T-cell (primary cell): ENCODE data around the gene KLK13. TPM values are rescaled to one million over a fixed set of nuclear protein-coding genes. Genes with fewer than 3 reads are reported as not detected.

ENCODE experiments used
- ATAC-seq, 4 experiments: fragments of 200-7000 bp in 3 of 4; fragments of 150-1000 bp in 1 of 4; cut with Tn5 transposase; replicated peaks in 1 of 4; 1 replicate in 3 of 4; 2 replicates in 1 of 4; pipeline ENCODE4 v1.10.0; 2021; ENCODE audit warnings: moderate library complexity in 3 of 4, mild to moderate bottlenecking in 2 of 4, moderate number of reproducible peaks in 1 of 4
- CTCF ChIA-PET, 2 donors: fragments of 300-600 bp; sonication (Branson Sonifier 250); formaldehyde crosslinking; loops; one replicate each; lab custom pipeline; 2022; ENCODE audit warnings: antibody characterized with exemption in 2 of 2; lab: Charles Lee
- POLR2A ChIA-PET, 2 donors: fragments of 300-600 bp; sonication (Branson Sonifier 250); formaldehyde crosslinking; loops; one replicate each; lab custom pipeline; 2022; ENCODE audit warnings: antibody characterized with exemption in 2 of 2; lab: Charles Lee
- DNase-seq, 35 experiments: peaks; one replicate each; pipeline versions ENCODE4 v3.0.0 to v3.0.0-alpha.2; 2013 to 2023
- H3K27ac ChIP-seq: one replicate; pipeline ENCODE4 v1.5.1; 2013; ENCODE audit warnings: low read length
- H3K27me3 ChIP-seq, 2 experiments: replicated peaks in 1 of 2; 1 replicate in 1 of 2; 2 replicates in 1 of 2; pipeline versions ENCODE4 v1.6.1 to v1.7.0; 2013; ENCODE audit warnings: low read length in 1 of 2, mixed read lengths in 1 of 2; ENCODE audit not compliant: control insufficient read depth in 2 of 2, insufficient read depth in 2 of 2; ENCODE audit errors: extremely low read depth in 1 of 2
- H3K36me3 ChIP-seq, 2 donors: 1 replicate in 1 of 2; 2 replicates in 1 of 2; pipeline versions ENCODE4 v1.6.1 to v1.7.0; 2013; ENCODE audit warnings: low read length in 1 of 2; ENCODE audit not compliant: control insufficient read depth in 2 of 2, insufficient read depth in 1 of 2; ENCODE audit errors: extremely low read depth in 1 of 2
- H3K4me1 ChIP-seq, 2 experiments: 1 replicate in 1 of 2; 2 replicates in 1 of 2; pipeline versions ENCODE4 v1.6.1 to v1.7.0; 2013; ENCODE audit warnings: low read length in 2 of 2, mixed read lengths in 1 of 2; ENCODE audit not compliant: insufficient read depth in 2 of 2, control insufficient read depth in 1 of 2; ENCODE audit errors: extremely low read depth in 1 of 2
- H3K4me3 ChIP-seq, 2 donors: 1 replicate in 1 of 2; 2 replicates in 1 of 2; pipeline versions ENCODE4 v1.5.1 to v1.7.0; 2013; ENCODE audit warnings: mild to moderate bottlenecking in 2 of 2, low read length in 1 of 2, moderate library complexity in 1 of 2; ENCODE audit not compliant: control insufficient read depth in 1 of 2; ENCODE audit errors: extremely low read depth in 1 of 2
- H3K9me3 ChIP-seq: 2 replicates; pipeline ENCODE4 v1.7.0; 2013
- H3K27ac Mint-ChIP-seq, 2 donors: one replicate each; pipeline ENCODE4 v1.8.0; 2020 to 2021; ENCODE audit warnings: mild to moderate bottlenecking in 2 of 2, mixed read lengths in 2 of 2
- H3K27me3 Mint-ChIP-seq, 2 donors: one replicate each; pipeline ENCODE4 v1.8.0; 2021 to 2022; ENCODE audit warnings: mixed read lengths in 2 of 2
- H3K36me3 Mint-ChIP-seq: one replicate; pipeline ENCODE4 v1.8.0; 2021; ENCODE audit warnings: mixed read lengths
- H3K4me1 Mint-ChIP-seq, 3 donors: one replicate each; pipeline ENCODE4 v1.8.0; 2020 to 2022; ENCODE audit warnings: mixed read lengths in 3 of 3, mild to moderate bottlenecking in 1 of 3
- H3K4me3 Mint-ChIP-seq, 3 donors: one replicate each; pipeline ENCODE4 v1.8.0; 2020 to 2022; ENCODE audit warnings: mild to moderate bottlenecking in 3 of 3, mixed read lengths in 3 of 3, moderate library complexity in 3 of 3
- H3K9me3 Mint-ChIP-seq, 3 donors: one replicate each; pipeline ENCODE4 v1.8.0; 2020 to 2022; ENCODE audit warnings: mixed read lengths in 3 of 3
- WGBS: methylation state at CpG from one replicate; pipeline ENCODE4 v1.1.5; 2013; ENCODE audit warnings: missing lambda C conversion rate; ENCODE audit not compliant: insufficient coverage; 5-methylcytosine and 5-hydroxymethylcytosine counted together
- total RNA-seq, 35 experiments: library from RNA in 6 of 35; stranded (reverse) in 6 of 35; fragments of 120-200 nt in 1 of 35; gene quantifications; one replicate each; pipeline versions ENCODE4 v1.2.1 to v1.2.4 and lab custom pipeline; 2013 to 2026

Gene KLK13
- total RNA-seq, 5 donors from 2014 or later (not counting 1 experiment from before 2014, with no cell fraction given): not detected

- Mint-ChIP-seq H3K9me3 (no peaks in the 10 kb centered on the region), H3K27me3 (peaks cover 0 to 5% of the 10 kb centered on the region in 2 donors), H3K27ac (no peak overlapping the region), H3K4me1 (no peaks in the 10 kb centered on the region), H3K4me3 (no peak overlapping the region), H3K36me3 (no peaks in the 10 kb centered on the region)
- DNase-seq (no peak), ATAC-seq (no peak)
- Histone ChIP-seq H3K36me3 (no peaks in the 10 kb centered on the region), H3K9me3 (no peaks in the 10 kb centered on the region), H3K4me3 (no peak overlapping the region), H3K4me1 (no peaks in the 10 kb centered on the region), H3K27me3 (peaks cover 0 to under 1% of the 10 kb centered on the region in 2 experiments), H3K27ac (no peak overlapping the region)
- ChIA-PET CTCF (no interaction called here), POLR2A (no interaction called here)
- no CpG with 5 or more reads among the region's 6 CpGs for WGBS
Observed at GRCh38 chr19:51040151-51040550, 24.7 kb downstream of the KLK13 start.

- H3K27ac Mint-ChIP-seq: no peak overlapping the region
- Histone ChIP-seq H3K9me3 (no peaks in the 10 kb centered on the region), H3K4me3 (no peak overlapping the region), H3K27ac (no peak overlapping the region), H3K27me3 (peaks cover 0 to 18% of the 10 kb centered on the region in 2 experiments), H3K4me1 (no peaks in the 10 kb centered on the region), H3K36me3 (no peaks in the 10 kb centered on the region)
- no peaks in the 10 kb centered on the region for H3K9me3 Mint-ChIP-seq
- ChIA-PET CTCF (no interaction called here), POLR2A (no interaction called here)
- no peaks in the 10 kb centered on the region for H3K36me3 Mint-ChIP-seq
- H3K4me3 Mint-ChIP-seq: no peak overlapping the region
- H3K4me1 Mint-ChIP-seq: no peaks in the 10 kb centered on the region
- DNase-seq (no peak), ATAC-seq (no peak)
- WGBS: 81% methylated on average over 9 of the region's 9 CpGs
- peaks cover 10 to 21% of the 10 kb centered on the region in 2 donors for H3K27me3 Mint-ChIP-seq
Observed at GRCh38 chr19:51036519-51036918, 28.4 kb downstream of the KLK13 start.

GRCh38 chr19:51034704-51035103 lies 30.2 kb downstream of the KLK13 start, which contains the start of gene KLK12:
Gene KLK12 (minus strand): TSS chr19:51035002. CDS start chr19:51034621, 381 bp downstream.
- Histone ChIP-seq H3K27me3 (peaks cover 0 to 28% of the 10 kb centered on the region in 2 experiments), H3K36me3 (no peaks in the 10 kb centered on the region), H3K4me1 (no peaks in the 10 kb centered on the region), H3K9me3 (no peaks in the 10 kb centered on the region), H3K4me3 (no peak within 1 kb of the TSS), H3K27ac (no peak within 1 kb of the TSS)
- H3K4me3 Mint-ChIP-seq: no peak within 1 kb of the TSS
- DNase-seq: no peak
- no peak within 1 kb of the TSS for H3K27ac Mint-ChIP-seq
- WGBS: 46% methylated on average over 6 of the region's 11 CpGs
- H3K9me3 Mint-ChIP-seq: no peaks in the 10 kb centered on the region
- H3K27me3 Mint-ChIP-seq: peaks cover 20 to 36% of the 10 kb centered on the region in 2 donors
- no peaks in the 10 kb centered on the region for H3K4me1 Mint-ChIP-seq
- ChIA-PET CTCF (no interaction called here), POLR2A (no interaction called here)
- ATAC-seq: no peak
- no peaks in the 10 kb centered on the region for H3K36me3 Mint-ChIP-seq

- Histone ChIP-seq H3K36me3 (no peaks in the 10 kb centered on the region), H3K27me3 (peaks cover 0 to 45% of the 10 kb centered on the region in 2 experiments), H3K27ac (no peak overlapping the region), H3K9me3 (no peaks in the 10 kb centered on the region), H3K4me1 (no peaks in the 10 kb centered on the region), H3K4me3 (no peak overlapping the region)
- Mint-ChIP-seq H3K36me3 (no peaks in the 10 kb centered on the region), H3K27ac (no peak overlapping the region), H3K27me3 (peaks cover 31 to 49% of the 10 kb centered on the region in 2 donors), H3K4me1 (no peaks in the 10 kb centered on the region), H3K4me3 (no peak overlapping the region), H3K9me3 (no peaks in the 10 kb centered on the region)
- ATAC-seq: no peak
- no peak for DNase-seq
- POLR2A ChIA-PET: no interaction called here
- CTCF ChIA-PET: no interaction called here
- WGBS: 90% methylated on average over 27 of the region's 28 CpGs
Observed at GRCh38 chr19:51031880-51032225, 33.0 kb downstream of the KLK13 start.

- H3K27ac Mint-ChIP-seq: no peak overlapping the region
- H3K4me1 Mint-ChIP-seq: no peaks in the 10 kb centered on the region
- no peaks in the 10 kb centered on the region for H3K9me3 Mint-ChIP-seq
- no peaks in the 10 kb centered on the region for H3K4me1 ChIP-seq
- ATAC-seq: no peak
- peaks cover 35 to 51% of the 10 kb centered on the region in 2 donors for H3K27me3 Mint-ChIP-seq
- H3K36me3 Mint-ChIP-seq: no peaks in the 10 kb centered on the region
- ChIA-PET CTCF (no interaction called here), POLR2A (no interaction called here)
- peaks cover 0 to 48% of the 10 kb centered on the region in 2 experiments for H3K27me3 ChIP-seq
- no peaks in the 10 kb centered on the region for H3K36me3 ChIP-seq
- no peak overlapping the region for H3K4me3 Mint-ChIP-seq
- H3K27ac ChIP-seq: no peak overlapping the region
- no peaks in the 10 kb centered on the region for H3K9me3 ChIP-seq
- WGBS: 79% methylated on average over 3 of the region's 7 CpGs
- no peak for DNase-seq
- no peak overlapping the region for H3K4me3 ChIP-seq
Observed at GRCh38 chr19:51031220-51031879, 33.5 kb downstream of the KLK13 start.

GRCh38 chr19:51030631-51031030 lies 34.3 kb downstream of the KLK13 start:
- no peaks in the 10 kb centered on the region for H3K9me3 ChIP-seq
- Mint-ChIP-seq H3K27me3 (peaks cover 35 to 53% of the 10 kb centered on the region in 2 donors), H3K9me3 (no peaks in the 10 kb centered on the region), H3K4me3 (no peak overlapping the region), H3K4me1 (no peaks in the 10 kb centered on the region), H3K27ac (no peak overlapping the region), H3K36me3 (no peaks in the 10 kb centered on the region)
- H3K27me3 ChIP-seq: peaks cover 0 to 55% of the 10 kb centered on the region in 2 experiments
- WGBS: 76% methylated on average over 8 of the region's 13 CpGs
- no peak overlapping the region for H3K4me3 ChIP-seq
- H3K27ac ChIP-seq: no peak overlapping the region
- ChIA-PET CTCF (no interaction called here), POLR2A (no interaction called here)
- no peak for ATAC-seq
- H3K4me1 ChIP-seq: no peaks in the 10 kb centered on the region
- no peak for DNase-seq
- H3K36me3 ChIP-seq: no peaks in the 10 kb centered on the region
